Keratinocyte (primary cell): Measurements from ENCODE around the gene ITPKC.

Experiments
- EZH2 ChIP-seq: IDR thresholded peaks from one replicate; pipeline ENCODE4 v1.6.1; 2012; ENCODE audit warnings: inconsistent platforms, mild to moderate bottlenecking, low read length, moderate library complexity
- TF ChIP-seq, protein P1 (sequence below), 3 experiments: IDR thresholded peaks in 1 of 3; conservative IDR thresholded peaks in 1 of 3; optimal IDR thresholded peaks in 1 of 3; 2 replicates in 2 of 3; 3 replicates in 1 of 3; pipeline versions ENCODE3 to v1.5.1; 2011; ENCODE audit warnings: low read length in 3 of 3, mild to moderate bottlenecking in 3 of 3, moderate library complexity in 2 of 3, control low read depth in 1 of 3, inconsistent platforms in 1 of 3; ENCODE audit not compliant: insufficient read depth in 2 of 3; ENCODE audit errors: extremely low read depth in 1 of 3

DNA sequence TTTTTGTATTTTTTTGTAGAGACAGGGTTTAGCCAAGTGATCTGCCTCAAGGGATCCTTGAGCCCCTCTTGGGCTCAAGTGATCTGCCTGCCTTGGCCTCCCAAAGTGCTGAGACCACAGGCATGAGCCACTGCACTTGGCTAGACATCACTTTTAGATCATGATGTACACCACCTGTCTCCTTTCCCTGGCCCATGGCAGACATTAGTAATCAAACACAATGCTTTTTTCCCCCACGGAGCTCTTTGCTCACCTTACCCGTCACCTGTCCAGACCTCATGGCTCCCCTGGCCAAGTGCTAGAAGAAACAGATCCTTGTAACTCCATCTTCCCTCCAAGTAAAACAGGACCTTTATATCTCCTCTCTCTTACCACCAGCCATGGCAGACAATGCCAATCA is 44.9 kb upstream of the ITPKC start:
- TF ChIP-seq, protein P1, sequence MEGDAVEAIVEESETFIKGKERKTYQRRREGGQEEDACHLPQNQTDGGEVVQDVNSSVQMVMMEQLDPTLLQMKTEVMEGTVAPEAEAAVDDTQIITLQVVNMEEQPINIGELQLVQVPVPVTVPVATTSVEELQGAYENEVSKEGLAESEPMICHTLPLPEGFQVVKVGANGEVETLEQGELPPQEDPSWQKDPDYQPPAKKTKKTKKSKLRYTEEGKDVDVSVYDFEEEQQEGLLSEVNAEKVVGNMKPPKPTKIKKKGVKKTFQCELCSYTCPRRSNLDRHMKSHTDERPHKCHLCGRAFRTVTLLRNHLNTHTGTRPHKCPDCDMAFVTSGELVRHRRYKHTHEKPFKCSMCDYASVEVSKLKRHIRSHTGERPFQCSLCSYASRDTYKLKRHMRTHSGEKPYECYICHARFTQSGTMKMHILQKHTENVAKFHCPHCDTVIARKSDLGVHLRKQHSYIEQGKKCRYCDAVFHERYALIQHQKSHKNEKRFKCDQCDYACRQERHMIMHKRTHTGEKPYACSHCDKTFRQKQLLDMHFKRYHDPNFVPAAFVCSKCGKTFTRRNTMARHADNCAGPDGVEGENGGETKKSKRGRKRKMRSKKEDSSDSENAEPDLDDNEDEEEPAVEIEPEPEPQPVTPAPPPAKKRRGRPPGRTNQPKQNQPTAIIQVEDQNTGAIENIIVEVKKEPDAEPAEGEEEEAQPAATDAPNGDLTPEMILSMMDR (optimal IDR thresholded peaks at IDR 0.05 in 1 of 3, IDR thresholded peaks at IDR 0.05 in 1 of 3, conservative IDR thresholded peaks at IDR 0.05 in 1 of 3; ENCODE audit: extremely low read depth in 1 of 3, insufficient read depth in 2 of 3, low read length in 3 of 3): no peak
- no peak for TF ChIP-seq EZH2
